Gastrocnemius medialis (tissue), 4 donors: ENCODE measurements around the gene SP110.

Experiments
- CTCF ChIP-seq, 5 experiments: fragments of 450-650 bp in 3 of 5; fragments of 200-600 bp in 2 of 5; sonication (generic) in 2 of 5; IDR thresholded peaks in 4 of 5; conservative IDR thresholded peaks in 1 of 5; 1 replicate in 4 of 5; 2 replicates in 1 of 5; pipeline ENCODE4 v1.5.1; 2016 to 2019; ENCODE audit warnings: antibody characterized with exemption in 5 of 5, mild to moderate bottlenecking in 3 of 5, moderate library complexity in 3 of 5
- POLR2A ChIP-seq, 2 donors: fragments of 450-650 bp; IDR thresholded peaks; one replicate each; pipeline ENCODE4 v1.6.1; 2017; ENCODE audit warnings: antibody characterized with exemption in 2 of 2, mild to moderate bottlenecking in 2 of 2, moderate library complexity in 2 of 2

- TF ChIP-seq CTCF (IDR thresholded peaks at IDR 0.05 in 4 of 5, conservative IDR thresholded peaks at IDR 0.05 in 1 of 5) = no peak
- no peak for TF ChIP-seq POLR2A (IDR thresholded peaks at IDR 0.05)
Measured at GRCh38 chr2:230254152-230254881, 34.5 kb upstream of the SP110 start.
